Right hindlimb (tissue), 1 donor: ENCODE measurements around the gene WTAP.
"Not testable (repeated sequence)": the region's sequence is repeated elsewhere in the genome, so short reads cannot be mapped to it uniquely, and the experiment has no call there.

ENCODE experiments used
- DNase-seq: peaks from one replicate; pipeline ENCODE4 v3.0.0-alpha.2; 2018

WTAP gene

GRCh38 chr6:159762681-159763293, 35.5 kb downstream of the WTAP start:
- DNase-seq: no peak

DNA sequence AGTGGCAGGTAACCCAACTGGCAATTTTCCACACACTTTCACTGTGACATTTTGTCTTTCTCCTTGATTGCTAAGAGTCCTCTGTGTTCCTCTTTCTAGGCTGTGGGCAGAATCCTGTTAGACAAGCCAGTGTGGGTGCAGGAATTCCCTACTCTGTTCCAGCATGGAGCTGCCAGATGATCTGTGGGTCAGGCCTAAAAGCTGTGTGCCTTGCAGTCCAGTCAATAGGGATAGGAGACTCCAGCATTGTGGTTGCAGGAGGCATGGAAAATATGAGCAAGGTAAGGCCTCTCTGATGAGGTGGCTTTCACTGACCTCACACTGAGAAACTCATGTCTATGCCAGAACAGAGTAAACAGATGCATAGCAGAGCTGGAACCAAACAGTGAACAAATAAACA, 39.6 kb downstream of the WTAP start:
- DNase-seq: no peak

- no peak for DNase-seq
Measured at GRCh38 chr6:159769470-159769869, 42.2 kb downstream of the WTAP start.

DNA sequence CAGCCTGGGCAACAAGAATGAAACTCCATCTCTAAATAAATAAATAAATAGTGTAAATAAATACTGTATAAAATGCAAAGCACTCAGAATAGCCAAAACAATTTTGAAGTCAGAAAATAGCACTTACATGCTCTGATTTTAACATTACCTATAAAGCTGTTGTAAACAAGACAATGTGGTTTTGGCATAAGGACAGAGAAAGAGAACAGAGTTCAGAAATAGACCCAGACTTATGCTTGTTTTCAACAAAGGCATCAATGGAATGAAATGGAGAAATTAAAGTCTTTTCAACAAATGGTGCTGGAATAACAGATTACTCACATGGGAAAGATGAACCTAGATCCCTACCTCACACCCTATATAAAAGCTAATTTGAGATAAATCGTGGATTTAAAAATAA, 44.9 kb downstream of the WTAP start:
- DNase-seq: no peak

DNA sequence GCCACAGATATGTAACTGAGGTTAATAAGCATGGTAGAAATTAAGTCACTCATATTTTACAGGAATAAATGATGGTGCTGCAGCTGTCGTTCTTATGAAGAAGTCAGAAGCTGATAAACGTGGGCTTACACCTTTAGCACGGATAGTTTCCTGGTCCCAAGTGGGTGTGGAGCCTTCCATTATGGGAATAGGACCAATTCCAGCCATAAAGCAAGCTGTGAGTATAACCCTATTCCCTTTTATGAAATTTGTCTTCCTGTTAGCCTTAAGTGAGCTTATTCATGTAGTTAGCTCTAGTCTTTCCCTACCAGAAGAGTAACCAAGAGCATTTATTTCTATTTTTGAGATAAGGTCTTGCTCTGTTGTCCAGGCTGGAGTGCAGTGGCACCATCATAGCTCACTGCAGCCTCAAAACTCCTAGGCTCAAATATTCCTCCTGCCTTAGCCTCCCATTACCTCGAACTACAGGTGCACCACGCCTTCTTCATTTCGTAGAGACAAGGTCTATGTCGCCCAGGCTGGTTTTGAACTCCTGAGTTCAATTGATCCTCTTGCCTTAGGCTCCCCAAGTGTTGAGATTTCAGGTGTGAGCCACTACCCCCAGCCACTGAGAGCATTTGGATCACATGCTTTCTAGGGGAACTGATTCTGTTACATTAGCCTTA, 50.1 kb downstream of the WTAP start:
- DNase-seq: no peak

GRCh38 chr6:159778131-159778530, 50.8 kb downstream of the WTAP start:
- DNase-seq: no peak

DNA sequence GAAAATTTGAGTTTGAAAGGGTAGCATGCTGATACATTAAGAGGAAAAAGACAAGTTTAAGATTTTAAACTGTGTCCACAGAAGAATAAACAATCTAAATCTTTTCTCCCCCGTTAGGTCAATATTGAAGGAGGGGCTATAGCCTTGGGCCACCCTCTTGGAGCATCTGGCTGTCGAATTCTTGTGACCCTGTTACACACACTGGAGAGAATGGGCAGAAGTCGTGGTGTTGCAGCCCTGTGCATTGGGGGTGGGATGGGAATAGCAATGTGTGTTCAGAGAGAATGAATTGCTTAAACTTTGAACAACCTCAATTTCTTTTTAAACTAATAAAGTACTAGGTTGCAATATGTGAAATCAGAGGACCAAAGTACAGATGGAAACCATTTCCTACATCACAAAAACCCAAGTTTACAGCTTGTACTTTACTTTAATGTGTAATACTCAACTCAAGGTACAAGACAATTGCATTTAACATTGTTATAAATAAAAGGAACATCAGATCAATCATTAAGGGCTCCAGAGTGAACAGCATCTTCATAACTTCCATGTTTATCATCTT, 51.3 kb downstream of the WTAP start:
- DNase-seq: no peak

GRCh38 chr6:159788276-159788675, 61.0 kb downstream of the WTAP start:
- DNase-seq: no peak

GRCh38 chr6:159788753-159789376, 61.6 kb downstream of the WTAP start:
- peak; percentile 49 for DNase-seq

GRCh38 chr6:159789377-159790148, 62.3 kb downstream of the WTAP start, which contains the start of gene TCP1:
TCP1 (minus strand) TSS chr6:159789602; CDS start chr6:159789468, 134 bp downstream.
- peak; percentile 100 for DNase-seq

DNA sequence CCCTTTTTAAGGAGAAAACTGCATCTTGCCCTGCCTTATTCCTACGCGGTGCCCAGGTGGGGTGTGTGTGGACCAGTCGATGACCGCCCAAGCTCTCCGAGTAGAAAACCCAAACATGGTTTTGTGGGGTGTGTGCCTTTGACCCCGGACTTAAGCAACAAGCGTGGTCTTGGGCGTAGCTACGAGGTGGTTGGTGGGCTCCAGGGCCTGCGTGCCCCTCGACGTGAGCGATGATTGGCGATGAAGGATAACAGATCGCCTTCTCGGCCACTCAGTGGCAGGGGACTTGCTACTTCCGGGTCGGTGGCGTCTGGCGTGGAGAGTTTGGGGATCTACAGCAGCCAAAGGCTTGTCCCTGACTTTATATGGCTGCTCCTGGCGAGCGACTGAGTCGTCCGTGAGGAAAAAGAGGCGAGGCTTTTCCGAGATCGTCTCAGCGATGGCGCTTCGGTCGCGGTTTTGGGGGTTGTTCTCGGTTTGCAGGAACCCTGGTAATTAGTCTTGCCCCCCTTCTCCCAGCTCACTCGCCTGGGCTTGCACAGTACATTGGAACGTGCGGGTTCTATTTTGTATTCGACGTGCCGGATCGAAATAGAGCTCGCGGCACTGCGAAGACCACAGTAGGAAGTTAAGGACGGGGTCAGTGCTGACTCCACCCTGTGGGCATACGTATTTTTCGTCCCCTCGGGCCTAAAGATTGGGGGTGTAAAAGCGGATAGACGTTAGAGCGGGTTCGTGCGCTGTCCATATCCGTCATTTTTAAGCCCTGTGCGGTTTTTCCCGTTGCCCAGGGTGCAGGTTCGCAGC, 63.0 kb downstream of the WTAP start, which contains the start of gene MRPL18:
Gene MRPL18, plus strand, starts transcription at position 319 of the 807 bp plus-strand sequence. Its CDS starts 121 bp downstream, at position 440.
- peak; percentile 98 for DNase-seq

DNA sequence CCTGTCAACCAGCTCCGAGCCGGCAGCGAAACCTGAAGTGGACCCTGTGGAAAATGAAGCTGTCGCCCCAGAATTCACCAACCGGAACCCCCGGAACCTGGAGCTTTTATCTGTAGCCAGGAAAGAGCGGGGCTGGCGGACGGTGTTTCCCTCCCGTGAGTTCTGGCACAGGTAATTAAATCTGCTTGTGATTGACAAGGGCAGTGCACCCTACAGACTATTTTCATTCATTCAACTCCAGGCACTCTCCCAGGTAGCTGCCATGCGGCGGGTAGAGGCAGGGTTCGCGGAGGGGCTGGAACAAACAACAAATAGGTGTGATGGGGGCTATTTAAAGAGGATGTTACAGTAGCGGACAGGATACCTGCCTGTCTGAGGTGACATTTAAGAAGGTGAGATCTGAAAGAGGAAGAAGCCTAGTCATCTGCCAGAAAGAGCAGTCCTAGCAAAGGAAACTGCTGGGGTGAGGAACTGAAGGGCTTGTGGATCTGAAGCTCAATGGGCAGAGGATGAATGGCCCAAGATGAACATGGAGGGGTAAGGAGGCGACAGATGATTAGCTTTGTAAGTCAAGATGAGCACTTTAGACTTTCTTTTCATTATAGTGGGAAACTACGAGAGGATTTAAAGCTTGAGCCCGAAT, 63.8 kb downstream of the WTAP start:
- no peak for DNase-seq

DNA sequence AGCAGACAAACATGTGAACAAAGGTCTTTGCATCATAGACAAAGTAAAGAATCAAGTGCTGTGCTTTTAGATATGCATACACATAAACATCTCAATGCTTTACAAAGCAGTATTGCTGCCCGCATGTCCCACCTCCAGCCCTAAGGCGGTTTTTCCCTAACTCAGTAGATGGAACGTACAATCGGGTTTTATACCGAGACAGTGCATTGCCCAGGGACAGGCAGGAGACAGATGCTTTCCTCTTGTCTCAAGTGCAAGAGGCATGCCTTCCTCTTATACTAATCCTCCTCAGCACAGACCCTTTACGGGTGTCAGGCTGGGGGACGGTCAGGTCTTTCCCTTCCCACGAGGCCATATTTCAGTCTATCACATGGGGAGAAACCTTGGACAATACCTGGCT, 67.7 kb downstream of the WTAP start:
- not testable (repeated sequence) for DNase-seq

- DNase-seq: no peak
Measured at GRCh38 chr6:159797554-159797953, 70.2 kb downstream of the WTAP start.

GRCh38 chr6:159800141-159800865, 73.0 kb downstream of the WTAP start, which contains the start of gene PNLDC1:
PNLDC1 (plus strand) TSS chr6:159800276; CDS start chr6:159800308, 32 bp downstream.
- no peak for DNase-seq

GRCh38 chr6:159801935-159802334, 74.6 kb downstream of the WTAP start:
- no peak for DNase-seq

- DNase-seq: no peak
Measured at GRCh38 chr6:159804504-159804903, 77.2 kb downstream of the WTAP start.

GRCh38 chr6:159805440-159806020, 78.2 kb downstream of the WTAP start:
- DNase-seq: no peak
